HG03060 (cell line): ENCODE measurements around the gene RPRD1B.

Experiments
- ATAC-seq: cut with Tn5 transposase; IDR thresholded peaks from one replicate; pipeline ENCODE4 v1.9.1; 2021; ENCODE audit warnings: low read depth, moderate number of reproducible peaks; ENCODE audit not compliant: unreplicated experiment

The RPRD1B gene

GRCh38 chr20:38116409-38117165 is 83.0 kb downstream of the RPRD1B start:
- ATAC-seq, result no peak

DNA sequence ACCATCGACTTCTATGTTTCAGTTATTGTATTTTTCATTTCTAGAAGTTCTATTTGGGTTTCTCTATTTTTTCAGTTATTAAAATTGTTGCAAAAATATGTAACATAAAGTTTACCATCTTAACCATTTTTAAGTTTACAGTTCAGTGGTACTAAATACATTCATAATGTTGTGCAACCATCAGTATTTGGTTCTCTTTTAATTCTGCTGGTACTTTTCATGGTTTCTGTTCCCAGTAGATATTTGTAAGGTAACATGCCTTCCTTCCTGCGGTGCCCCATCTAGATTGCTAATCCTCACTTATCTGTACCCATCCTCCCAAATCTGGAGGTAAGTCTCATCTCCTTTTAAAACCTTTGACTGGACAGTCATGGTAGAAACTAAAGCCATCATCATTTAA is 83.7 kb downstream of the RPRD1B start:
- ATAC-seq, result no peak

- no peak for ATAC-seq
Observed at GRCh38 chr20:38117635-38118034, 84.1 kb downstream of the RPRD1B start.

DNA sequence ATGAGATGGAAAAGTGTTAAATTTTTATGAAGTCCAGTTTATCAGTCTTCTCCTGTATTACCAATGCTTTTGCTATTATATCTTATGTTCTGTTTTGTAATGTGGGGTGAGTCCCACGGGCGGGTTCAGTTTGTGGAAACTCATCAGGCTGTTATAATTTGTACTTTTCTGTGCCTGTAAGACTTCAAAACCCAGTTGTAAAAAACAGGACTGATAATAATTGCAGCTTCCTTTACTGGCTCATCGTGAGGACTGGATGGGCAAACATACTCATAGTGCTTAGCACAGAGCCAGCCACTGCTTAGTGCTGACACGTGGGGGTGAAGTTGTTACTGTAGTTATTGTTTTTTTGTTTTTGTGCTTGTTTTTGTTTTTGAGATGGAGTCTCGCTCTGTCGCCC is 85.9 kb downstream of the RPRD1B start:
- ATAC-seq, result no peak

- no peak for ATAC-seq
Observed at GRCh38 chr20:38120625-38120988, 87.1 kb downstream of the RPRD1B start.

GRCh38 chr20:38121741-38122140 is 88.2 kb downstream of the RPRD1B start:
- no peak for ATAC-seq

DNA sequence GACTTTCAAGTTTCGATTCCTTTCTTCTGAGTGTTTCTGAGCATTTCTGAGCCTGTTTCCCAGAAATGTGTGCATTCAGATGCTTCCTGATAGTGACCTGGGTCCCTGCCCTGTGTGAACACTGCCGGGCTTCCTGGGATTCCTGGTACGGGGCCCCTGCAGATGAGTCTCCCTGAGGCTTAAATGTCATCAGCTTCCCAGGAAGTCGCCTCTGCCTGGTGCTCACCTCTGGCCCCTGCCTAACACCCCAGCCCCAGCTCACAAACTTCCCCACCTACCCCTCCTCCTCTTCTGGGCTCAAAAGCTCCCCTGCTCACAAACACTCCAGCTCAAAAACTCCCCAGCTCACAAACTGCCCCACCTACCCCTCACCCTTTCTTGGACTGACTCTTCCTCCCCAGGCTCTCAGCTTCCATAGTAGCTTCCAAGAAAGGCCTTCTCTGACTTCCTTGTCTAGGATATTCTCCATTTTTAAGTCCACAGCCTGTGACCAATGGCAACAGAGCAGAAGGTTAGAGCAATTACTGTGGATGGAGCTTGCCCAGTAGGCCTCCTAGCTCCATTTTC is 89.6 kb downstream of the RPRD1B start:
- ATAC-seq, result no peak

GRCh38 chr20:38125157-38126056 is 91.9 kb downstream of the RPRD1B start:
- no peak for ATAC-seq

- no peak for ATAC-seq
Observed at GRCh38 chr20:38126146-38126921, 92.8 kb downstream of the RPRD1B start.

DNA sequence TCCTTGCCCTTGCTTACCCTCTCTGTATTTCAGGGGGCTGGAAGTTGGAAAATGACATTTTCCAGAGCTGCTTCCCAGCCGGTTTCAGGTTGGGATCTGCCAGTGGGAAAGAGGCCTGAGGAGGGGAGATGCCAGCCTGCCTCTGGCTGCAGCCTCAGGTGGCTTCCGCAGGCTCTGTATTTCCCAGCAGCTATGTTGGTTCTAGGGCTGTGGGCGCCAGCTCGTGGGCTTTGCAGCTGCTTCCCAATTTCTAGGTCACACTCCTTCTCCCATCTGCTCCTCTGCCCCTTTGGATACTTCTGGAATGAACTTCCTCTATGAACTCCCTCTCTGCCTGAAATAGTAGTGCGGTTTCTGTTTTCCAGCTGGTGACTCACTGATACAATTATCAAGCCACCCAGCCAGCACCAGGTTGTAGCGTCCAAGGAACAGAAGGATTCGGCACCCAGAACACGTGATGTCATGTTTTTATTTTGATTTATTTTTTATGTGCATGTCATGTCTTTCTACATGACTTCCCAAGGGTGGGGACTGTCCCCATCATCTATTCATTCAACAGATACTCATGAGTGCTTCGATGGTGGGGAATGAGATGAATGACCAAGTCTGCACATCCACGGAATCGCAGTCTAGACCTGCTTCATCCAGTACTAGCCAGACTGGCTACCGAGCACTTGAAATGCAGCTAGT is 93.5 kb downstream of the RPRD1B start:
- no peak for ATAC-seq

GRCh38 chr20:38127920-38128528 is 94.5 kb downstream of the RPRD1B start:
- ATAC-seq, result no peak

GRCh38 chr20:38128691-38129090 is 95.1 kb downstream of the RPRD1B start:
- ATAC-seq, result no peak

DNA sequence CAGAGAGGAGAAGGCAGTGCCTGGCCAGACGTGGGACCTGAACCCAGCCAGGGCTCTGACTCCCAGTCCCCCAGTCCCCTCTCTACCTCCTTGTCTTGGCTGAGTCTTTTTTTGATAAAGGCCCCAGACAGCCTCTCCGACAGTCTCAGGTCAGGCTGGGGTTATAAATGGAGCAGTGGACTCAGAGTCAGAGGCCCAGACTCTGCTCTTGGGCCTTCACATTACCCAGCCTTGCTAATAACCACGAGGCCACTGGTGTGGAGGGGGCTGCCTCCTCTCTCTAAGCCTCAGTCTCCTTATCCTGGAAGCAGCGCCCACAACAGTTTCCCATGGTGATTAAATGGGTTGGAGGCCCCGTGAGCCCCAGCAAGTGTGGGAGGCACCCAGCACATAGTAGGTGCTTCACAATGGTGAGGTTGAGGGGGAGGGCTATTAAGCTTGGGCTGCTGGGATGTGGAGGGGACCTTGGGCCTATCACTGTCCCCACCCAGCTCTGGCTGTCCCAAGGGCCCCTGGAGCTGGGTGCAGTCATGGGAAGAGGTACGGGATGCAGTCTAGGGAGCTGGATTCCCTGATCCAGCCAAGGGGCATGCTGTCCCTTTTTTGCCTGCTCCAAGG is 95.8 kb downstream of the RPRD1B start:
- ATAC-seq, result no peak

DNA sequence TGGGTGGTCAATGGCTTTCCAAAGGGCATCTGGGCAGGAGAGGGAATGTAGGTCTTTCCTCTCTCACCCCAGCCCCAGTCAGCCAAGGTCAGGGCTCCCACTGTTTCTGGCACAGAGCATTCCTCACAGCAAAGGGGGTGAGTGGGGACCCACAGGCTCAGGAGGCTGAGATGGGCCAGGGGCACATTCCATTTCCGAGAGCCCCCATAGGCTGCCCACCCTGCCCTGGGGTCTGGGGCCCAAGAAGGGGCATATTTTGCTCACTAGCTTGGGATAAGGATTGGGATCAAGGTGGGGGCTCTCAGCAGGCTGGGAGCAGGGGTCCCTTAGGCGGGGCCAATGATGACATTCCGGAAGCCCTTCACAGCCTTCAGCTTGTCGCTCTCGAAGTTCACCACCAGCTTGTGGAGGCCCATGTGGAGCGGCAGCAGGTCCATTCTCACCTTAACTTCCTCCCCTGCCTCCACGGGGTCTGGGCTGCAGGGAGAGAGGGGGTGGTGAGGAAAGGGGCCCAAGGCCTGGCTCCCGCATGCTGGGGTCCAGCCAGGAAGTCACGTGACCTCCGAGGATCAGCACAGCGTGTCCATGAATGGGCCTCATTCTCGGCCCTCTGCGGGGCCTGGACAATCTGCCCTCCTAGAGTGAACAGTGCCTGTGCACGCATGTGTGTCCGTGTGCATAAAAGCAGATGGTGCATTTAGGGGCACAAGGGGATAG is 96.5 kb downstream of the RPRD1B start:
- no peak for ATAC-seq

DNA sequence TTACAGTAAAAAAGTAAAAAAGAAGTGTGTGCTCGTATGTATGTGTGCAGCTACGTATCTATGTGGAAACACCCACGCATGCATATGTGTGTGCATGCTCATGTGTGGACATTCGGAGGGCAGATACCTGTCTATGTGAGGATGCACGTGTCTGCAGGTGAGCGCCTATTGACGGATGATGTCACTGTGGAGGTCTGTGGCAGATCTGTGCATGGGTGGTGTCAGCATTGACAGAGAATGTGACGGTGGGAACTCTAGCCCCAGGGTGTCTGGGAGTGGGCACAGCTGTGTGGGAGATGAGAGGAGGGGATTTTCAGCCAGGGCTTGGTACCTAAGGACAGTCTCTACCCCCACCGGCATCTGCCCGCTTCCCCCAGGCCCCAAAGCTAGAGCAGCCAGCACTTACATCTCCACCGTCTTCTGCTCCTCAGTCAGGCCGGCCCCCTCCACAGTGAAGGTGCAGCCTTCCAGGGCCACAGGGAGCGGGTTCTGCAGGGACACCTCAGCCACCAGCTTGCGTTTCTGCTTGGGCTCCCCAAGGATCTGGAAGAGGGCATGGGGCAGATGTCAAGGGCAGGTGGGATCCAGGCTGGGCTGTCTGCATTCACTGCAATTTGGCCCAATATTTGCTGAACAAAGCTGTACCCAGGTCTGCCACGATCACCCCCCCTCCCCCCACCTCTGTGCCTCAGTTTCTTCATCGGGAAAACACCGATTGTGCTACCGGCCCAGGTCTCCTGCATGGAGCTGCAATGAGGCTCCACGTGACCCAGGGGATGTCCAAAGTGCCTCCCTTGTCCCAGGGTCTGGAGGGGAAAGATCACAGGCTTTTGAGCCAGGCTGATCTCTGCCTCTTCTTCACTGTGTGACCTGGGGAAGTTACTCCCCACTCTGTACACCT is 97.4 kb downstream of the RPRD1B start:
- no peak for ATAC-seq

DNA sequence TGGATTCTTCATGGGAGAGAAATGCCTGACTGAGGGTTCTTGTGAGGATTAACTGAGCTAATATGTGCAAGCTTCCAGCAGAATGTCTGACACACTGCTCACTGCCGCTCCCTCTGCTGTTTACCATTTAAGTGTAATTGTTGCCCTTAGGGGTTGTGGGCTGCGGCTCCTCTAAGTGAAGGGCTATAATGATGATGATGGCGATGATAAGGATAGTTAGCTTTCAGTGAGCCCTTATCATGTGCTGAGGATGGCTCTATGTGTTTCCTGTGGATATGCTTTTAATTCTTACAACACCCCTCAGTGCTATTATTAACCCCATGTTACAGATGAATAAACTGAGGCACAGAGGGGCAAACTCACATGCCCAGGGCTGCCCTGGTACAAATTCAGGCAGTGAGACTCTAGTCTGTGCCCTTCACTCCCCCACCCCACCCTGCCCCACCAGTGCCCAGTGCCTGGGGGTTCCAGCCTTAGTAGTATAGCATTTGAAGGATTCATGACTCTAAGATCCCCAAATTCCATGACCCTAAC is 98.1 kb downstream of the RPRD1B start:
- no peak for ATAC-seq

DNA sequence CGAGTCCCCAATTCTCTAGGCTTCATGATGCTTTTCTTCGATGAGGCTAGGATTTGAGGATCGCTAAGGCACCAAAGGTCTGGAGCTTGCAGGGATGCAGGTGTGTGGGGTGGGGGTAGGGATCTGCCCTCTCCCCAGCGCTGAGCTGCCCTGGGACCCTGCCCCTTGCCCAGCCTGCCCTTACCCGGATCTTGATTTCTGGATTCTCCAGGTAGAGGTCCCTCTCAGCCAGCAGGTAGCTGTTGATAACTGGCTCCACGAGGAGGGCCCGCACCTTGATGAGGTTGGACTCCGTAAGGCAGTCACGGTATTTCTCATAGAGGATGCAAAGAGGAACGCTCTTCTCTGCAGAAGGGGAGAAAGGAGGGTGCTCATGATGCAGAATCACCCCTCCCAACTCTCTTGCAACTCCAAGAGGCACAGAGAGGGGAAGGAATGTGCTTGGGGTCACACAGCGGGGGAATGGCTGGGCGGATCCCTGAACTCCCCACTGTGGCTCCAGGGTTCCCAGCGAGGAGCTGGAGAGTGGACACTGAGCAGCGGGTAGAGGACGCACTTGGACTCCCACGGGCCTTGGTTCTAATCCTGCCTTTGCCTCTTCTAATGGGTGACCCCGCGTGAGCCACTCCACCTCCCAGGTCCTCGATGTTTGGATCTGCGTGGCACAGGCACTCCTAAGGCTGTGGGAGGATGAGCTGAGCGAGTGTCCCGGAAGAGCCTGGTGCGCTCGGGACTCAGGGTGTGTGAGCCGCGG is 98.8 kb downstream of the RPRD1B start:
- ATAC-seq, result no peak
